ENCODE data around the gene SLC17A7. TPM values are rescaled to one million over a fixed set of nuclear protein-coding genes. Genes with fewer than 3 reads are reported as not detected.

The SLC17A7 gene
- total and polyA plus RNA-seq, 9 of the 15 experiments (the other 6 are each of a cell fraction or from before 2014, with no cell fraction given): 1.1 to 15.7 (median 2.4) TPM

- TF ChIP-seq, protein P1, sequence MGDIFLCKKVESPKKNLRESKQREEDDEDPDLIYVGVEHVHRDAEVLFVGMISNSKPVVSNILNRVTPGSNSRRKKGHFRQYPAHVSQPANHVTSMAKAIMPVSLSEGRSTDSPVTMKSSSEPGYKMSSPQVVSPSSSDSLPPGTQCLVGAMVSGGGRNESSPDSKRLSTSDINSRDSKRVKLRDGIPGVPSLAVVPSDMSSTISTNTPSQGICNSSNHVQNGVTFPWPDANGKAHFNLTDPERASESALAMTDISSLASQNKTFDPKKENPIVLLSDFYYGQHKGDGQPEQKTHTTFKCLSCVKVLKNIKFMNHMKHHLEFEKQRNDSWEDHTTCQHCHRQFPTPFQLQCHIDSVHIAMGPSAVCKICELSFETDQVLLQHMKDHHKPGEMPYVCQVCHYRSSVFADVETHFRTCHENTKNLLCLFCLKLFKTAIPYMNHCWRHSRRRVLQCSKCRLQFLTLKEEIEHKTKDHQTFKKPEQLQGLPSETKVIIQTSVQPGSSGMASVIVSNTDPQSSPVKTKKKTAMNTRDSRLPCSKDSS (IDR thresholded peaks at IDR 0.05; ENCODE audit: low read depth, partially characterized antibody): no peak
- TF ChIP-seq ELF1 (tag; IDR thresholded peaks at IDR 0.05) (no peak), BRD4 (IDR thresholded peaks at IDR 0.05) (no peak), DACH1 (IDR thresholded peaks at IDR 0.05; ENCODE audit: partially characterized antibody) (no peak), SP2 (IDR thresholded peaks at IDR 0.05; ENCODE audit: extremely low read depth, low read depth, low read length, poor library complexity, severe bottlenecking) (no peak), E2F4 (CRISPR knock-in tag; IDR thresholded peaks at IDR 0.05; ENCODE audit: low read depth) (0 out of 2 replicates have a peak, but pooled peaks have one; percentile 50), SETDB1 (IDR thresholded peaks at IDR 0.05; ENCODE audit: low read length) (no peak), ZNF445 (CRISPR knock-in tag; IDR thresholded peaks at IDR 0.05; ENCODE audit: low read depth) (no peak), ZNF175 (CRISPR knock-in tag; IDR thresholded peaks at IDR 0.05; ENCODE audit: low read depth) (no peak)
- TF ChIP-seq, protein P2, sequence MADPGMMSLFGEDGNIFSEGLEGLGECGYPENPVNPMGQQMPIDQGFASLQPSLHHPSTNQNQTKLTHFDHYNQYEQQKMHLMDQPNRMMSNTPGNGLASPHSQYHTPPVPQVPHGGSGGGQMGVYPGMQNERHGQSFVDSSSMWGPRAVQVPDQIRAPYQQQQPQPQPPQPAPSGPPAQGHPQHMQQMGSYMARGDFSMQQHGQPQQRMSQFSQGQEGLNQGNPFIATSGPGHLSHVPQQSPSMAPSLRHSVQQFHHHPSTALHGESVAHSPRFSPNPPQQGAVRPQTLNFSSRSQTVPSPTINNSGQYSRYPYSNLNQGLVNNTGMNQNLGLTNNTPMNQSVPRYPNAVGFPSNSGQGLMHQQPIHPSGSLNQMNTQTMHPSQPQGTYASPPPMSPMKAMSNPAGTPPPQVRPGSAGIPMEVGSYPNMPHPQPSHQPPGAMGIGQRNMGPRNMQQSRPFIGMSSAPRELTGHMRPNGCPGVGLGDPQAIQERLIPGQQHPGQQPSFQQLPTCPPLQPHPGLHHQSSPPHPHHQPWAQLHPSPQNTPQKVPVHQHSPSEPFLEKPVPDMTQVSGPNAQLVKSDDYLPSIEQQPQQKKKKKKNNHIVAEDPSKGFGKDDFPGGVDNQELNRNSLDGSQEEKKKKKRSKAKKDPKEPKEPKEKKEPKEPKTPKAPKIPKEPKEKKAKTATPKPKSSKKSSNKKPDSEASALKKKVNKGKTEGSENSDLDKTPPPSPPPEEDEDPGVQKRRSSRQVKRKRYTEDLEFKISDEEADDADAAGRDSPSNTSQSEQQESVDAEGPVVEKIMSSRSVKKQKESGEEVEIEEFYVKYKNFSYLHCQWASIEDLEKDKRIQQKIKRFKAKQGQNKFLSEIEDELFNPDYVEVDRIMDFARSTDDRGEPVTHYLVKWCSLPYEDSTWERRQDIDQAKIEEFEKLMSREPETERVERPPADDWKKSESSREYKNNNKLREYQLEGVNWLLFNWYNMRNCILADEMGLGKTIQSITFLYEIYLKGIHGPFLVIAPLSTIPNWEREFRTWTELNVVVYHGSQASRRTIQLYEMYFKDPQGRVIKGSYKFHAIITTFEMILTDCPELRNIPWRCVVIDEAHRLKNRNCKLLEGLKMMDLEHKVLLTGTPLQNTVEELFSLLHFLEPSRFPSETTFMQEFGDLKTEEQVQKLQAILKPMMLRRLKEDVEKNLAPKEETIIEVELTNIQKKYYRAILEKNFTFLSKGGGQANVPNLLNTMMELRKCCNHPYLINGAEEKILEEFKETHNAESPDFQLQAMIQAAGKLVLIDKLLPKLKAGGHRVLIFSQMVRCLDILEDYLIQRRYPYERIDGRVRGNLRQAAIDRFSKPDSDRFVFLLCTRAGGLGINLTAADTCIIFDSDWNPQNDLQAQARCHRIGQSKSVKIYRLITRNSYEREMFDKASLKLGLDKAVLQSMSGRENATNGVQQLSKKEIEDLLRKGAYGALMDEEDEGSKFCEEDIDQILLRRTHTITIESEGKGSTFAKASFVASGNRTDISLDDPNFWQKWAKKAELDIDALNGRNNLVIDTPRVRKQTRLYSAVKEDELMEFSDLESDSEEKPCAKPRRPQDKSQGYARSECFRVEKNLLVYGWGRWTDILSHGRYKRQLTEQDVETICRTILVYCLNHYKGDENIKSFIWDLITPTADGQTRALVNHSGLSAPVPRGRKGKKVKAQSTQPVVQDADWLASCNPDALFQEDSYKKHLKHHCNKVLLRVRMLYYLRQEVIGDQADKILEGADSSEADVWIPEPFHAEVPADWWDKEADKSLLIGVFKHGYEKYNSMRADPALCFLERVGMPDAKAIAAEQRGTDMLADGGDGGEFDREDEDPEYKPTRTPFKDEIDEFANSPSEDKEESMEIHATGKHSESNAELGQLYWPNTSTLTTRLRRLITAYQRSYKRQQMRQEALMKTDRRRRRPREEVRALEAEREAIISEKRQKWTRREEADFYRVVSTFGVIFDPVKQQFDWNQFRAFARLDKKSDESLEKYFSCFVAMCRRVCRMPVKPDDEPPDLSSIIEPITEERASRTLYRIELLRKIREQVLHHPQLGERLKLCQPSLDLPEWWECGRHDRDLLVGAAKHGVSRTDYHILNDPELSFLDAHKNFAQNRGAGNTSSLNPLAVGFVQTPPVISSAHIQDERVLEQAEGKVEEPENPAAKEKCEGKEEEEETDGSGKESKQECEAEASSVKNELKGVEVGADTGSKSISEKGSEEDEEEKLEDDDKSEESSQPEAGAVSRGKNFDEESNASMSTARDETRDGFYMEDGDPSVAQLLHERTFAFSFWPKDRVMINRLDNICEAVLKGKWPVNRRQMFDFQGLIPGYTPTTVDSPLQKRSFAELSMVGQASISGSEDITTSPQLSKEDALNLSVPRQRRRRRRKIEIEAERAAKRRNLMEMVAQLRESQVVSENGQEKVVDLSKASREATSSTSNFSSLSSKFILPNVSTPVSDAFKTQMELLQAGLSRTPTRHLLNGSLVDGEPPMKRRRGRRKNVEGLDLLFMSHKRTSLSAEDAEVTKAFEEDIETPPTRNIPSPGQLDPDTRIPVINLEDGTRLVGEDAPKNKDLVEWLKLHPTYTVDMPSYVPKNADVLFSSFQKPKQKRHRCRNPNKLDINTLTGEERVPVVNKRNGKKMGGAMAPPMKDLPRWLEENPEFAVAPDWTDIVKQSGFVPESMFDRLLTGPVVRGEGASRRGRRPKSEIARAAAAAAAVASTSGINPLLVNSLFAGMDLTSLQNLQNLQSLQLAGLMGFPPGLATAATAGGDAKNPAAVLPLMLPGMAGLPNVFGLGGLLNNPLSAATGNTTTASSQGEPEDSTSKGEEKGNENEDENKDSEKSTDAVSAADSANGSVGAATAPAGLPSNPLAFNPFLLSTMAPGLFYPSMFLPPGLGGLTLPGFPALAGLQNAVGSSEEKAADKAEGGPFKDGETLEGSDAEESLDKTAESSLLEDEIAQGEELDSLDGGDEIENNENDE (IDR thresholded peaks at IDR 0.05; ENCODE audit: low read depth, low read length): no peak
- TF ChIP-seq, protein P3, sequence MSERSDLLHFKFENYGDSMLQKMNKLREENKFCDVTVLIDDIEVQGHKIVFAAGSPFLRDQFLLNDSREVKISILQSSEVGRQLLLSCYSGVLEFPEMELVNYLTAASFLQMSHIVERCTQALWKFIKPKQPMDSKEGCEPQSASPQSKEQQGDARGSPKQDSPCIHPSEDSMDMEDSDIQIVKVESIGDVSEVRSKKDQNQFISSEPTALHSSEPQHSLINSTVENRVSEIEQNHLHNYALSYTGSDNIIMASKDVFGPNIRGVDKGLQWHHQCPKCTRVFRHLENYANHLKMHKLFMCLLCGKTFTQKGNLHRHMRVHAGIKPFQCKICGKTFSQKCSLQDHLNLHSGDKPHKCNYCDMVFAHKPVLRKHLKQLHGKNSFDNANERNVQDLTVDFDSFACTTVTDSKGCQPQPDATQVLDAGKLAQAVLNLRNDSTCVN (CRISPR knock-in tag; IDR thresholded peaks at IDR 0.05): no peak
These were observed 13.3 kb downstream of the SLC17A7 start (continued) for GRCh38 chr19:49427855-49428546.
